ENCODE data around the gene SST.

SST gene

GRCh38 chr3:187702507-187703033 is 32.4 kb upstream of the SST start, which contains the start of gene RTP2:
TSS of gene RTP2 (minus strand) at chr3:187702557. CDS start at chr3:187702128, 429 bp downstream.
- no peak for TF ChIP-seq ZNF8 (CRISPR knock-in tag; IDR thresholded peaks at IDR 0.05)
- no peak for TF ChIP-seq TCF4 (CRISPR knock-in tag; IDR thresholded peaks at IDR 0.05; ENCODE audit: borderline replicate concordance)
- no peak for TF ChIP-seq ZFP3 (CRISPR knock-in tag; IDR thresholded peaks at IDR 0.05)
- no peak for TF ChIP-seq CREB5 (CRISPR knock-in tag; IDR thresholded peaks at IDR 0.05; ENCODE audit: low read depth)
- TF ChIP-seq ZNF565 (CRISPR knock-in tag; conservative IDR thresholded peaks at IDR 0.05; ENCODE audit: low read depth): no peak
- TF ChIP-seq CSDC2 (CRISPR knock-in tag; IDR thresholded peaks at IDR 0.05): no peak
- no peak for TF ChIP-seq ESRRG (CRISPR knock-in tag; IDR thresholded peaks at IDR 0.05)
- no peak for TF ChIP-seq ARNTL (CRISPR knock-in tag; IDR thresholded peaks at IDR 0.05; ENCODE audit: borderline replicate concordance, low read depth)
- no peak for TF ChIP-seq CSRNP3 (CRISPR knock-in tag; IDR thresholded peaks at IDR 0.05)
- TF ChIP-seq ZNF70 (CRISPR knock-in tag; IDR thresholded peaks at IDR 0.05): no peak
- no peak for TF ChIP-seq ZC3H10 (CRISPR knock-in tag; IDR thresholded peaks at IDR 0.05)
- TF ChIP-seq PATZ1 (CRISPR knock-in tag; IDR thresholded peaks at IDR 0.05; ENCODE audit: borderline replicate concordance): no peak
- TF ChIP-seq POU6F1 (CRISPR knock-in tag; IDR thresholded peaks at IDR 0.05; ENCODE audit: borderline replicate concordance, low read depth): no peak
- no peak for TF ChIP-seq TSHZ2 (CRISPR knock-in tag; IDR thresholded peaks at IDR 0.05)
- no peak for TF ChIP-seq ISL1 (CRISPR knock-in tag; IDR thresholded peaks at IDR 0.05)
- TF ChIP-seq TOX (CRISPR knock-in tag; IDR thresholded peaks at IDR 0.05; ENCODE audit: borderline replicate concordance): no peak
- ATAC-seq: no peak

GRCh38 chr3:187700249-187700648 is 30.1 kb upstream of the SST start:
- ATAC-seq: no peak
- TF ChIP-seq GLIS3 (CRISPR knock-in tag; IDR thresholded peaks at IDR 0.05): no peak
- TF ChIP-seq TSHZ2 (CRISPR knock-in tag; IDR thresholded peaks at IDR 0.05): no peak
- no peak for TF ChIP-seq TCF4 (CRISPR knock-in tag; IDR thresholded peaks at IDR 0.05; ENCODE audit: borderline replicate concordance)
- TF ChIP-seq ZFP30 (CRISPR knock-in tag; IDR thresholded peaks at IDR 0.05): no peak
- no peak for TF ChIP-seq CSRNP3 (CRISPR knock-in tag; IDR thresholded peaks at IDR 0.05)
- TF ChIP-seq CSDC2 (CRISPR knock-in tag; IDR thresholded peaks at IDR 0.05): no peak
- no peak for TF ChIP-seq SNAI2 (CRISPR knock-in tag; IDR thresholded peaks at IDR 0.05)
